Ascending aorta (tissue), 2 donors: ENCODE data around the gene SLC39A13. TPM values are rescaled to one million over a fixed set of nuclear protein-coding genes. Genes with fewer than 3 reads are reported as not detected.

Experiments
- DNase-seq, 2 donors: peaks; one replicate each; pipeline ENCODE4 v3.0.0-alpha.2; 2019; ENCODE audit warnings: low spot score in 2 of 2
- H3K27ac ChIP-seq, 2 donors: fragments of 200-600 bp; sonication (generic); one replicate each; pipeline ENCODE4 v1.5.1; 2016 to 2017; ENCODE audit warnings: mild to moderate bottlenecking in 1 of 2
- H3K27me3 ChIP-seq: fragments of 200-600 bp; sonication (generic); one replicate; pipeline ENCODE4 v1.5.1; 2017
- H3K36me3 ChIP-seq, 2 donors: fragments of 200-600 bp; sonication (generic); one replicate each; pipeline ENCODE4 v1.5.1; 2016
- H3K4me1 ChIP-seq, 2 donors: fragments of 200-600 bp; sonication (generic); one replicate each; pipeline ENCODE4 v1.5.1; 2016 to 2017; ENCODE audit warnings: mild to moderate bottlenecking in 1 of 2
- H3K4me3 ChIP-seq, 2 donors: fragments of 200-600 bp; sonication (generic); one replicate each; pipeline ENCODE4 v1.5.1; 2016 to 2017; ENCODE audit warnings: mild to moderate bottlenecking in 1 of 2
- H3K9me3 ChIP-seq, 2 donors: fragments of 200-600 bp; sonication (generic); one replicate each; pipeline ENCODE4 v1.5.1; 2016
- intact Hi-C: fragments of 100-400 bp; cut with DNase I; formaldehyde crosslinking; loops from one replicate; pipeline ENCODE4 v1.15.1; 2023
- total RNA-seq: library from RNA; depleted of rRNA; stranded (reverse); fragments of >200 nt; gene quantifications from one replicate; pipeline ENCODE4 v1.1.0, GENCODE V29; 2016
- TF ChIP-seq, protein P1 (sequence below), 3 experiments: fragments of 200-600 bp in 2 of 3; fragments of 450-650 bp in 1 of 3; sonication (generic) in 2 of 3; IDR thresholded peaks; one replicate each; pipeline ENCODE4 v1.5.1; 2016 to 2019; ENCODE audit warnings: antibody characterized with exemption in 3 of 3, mild to moderate bottlenecking in 1 of 3, moderate library complexity in 1 of 3

The SLC39A13 gene
- total RNA-seq, 1 donor from 2014 or later, result 246 TPM

DNA sequence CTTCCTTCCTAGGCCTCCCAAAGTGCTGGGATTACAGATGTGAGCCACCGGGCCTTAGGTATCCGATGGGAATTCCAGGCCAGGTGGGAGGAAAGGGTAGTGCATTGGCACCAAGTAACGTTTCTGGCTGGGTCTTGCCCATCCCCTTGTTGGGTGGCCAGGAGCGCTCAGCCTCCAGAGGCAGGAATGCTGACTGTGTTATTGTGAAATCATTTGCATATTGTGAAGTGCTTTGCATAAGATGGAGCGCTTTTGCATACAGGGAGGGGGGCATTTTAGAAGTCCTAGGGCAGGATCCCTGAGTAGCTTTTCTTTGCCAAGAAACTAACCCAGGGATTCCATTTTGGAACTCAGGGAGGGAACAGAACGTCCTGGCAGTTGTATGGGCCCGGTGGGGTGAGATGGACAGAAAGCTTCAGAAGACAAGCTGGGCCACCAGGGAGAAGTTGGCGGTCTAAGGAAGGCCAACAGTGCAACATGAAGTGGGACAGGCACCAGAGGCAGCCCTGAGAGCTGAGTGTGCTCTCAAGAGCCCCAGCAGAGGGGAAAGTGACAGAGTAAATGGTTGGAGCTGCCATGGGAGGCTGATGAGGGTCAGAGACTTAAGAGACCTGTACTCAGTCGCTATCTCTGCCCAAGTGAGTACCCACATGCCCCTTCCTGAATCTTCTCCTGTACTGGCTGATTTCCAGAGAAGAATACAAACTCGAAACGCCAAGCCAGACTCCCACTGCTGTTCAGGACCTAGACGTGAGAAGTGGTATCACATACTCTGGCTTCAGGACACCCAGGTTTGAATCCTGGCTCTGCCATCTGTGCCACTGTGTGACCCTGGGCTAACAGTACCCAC is 1.3 kb upstream of the SLC39A13 start:
- H3K4me1 ChIP-seq, result peaks cover 10 to 33% of the 10 kb centered on the region in 2 donors
- TF ChIP-seq, protein P1, sequence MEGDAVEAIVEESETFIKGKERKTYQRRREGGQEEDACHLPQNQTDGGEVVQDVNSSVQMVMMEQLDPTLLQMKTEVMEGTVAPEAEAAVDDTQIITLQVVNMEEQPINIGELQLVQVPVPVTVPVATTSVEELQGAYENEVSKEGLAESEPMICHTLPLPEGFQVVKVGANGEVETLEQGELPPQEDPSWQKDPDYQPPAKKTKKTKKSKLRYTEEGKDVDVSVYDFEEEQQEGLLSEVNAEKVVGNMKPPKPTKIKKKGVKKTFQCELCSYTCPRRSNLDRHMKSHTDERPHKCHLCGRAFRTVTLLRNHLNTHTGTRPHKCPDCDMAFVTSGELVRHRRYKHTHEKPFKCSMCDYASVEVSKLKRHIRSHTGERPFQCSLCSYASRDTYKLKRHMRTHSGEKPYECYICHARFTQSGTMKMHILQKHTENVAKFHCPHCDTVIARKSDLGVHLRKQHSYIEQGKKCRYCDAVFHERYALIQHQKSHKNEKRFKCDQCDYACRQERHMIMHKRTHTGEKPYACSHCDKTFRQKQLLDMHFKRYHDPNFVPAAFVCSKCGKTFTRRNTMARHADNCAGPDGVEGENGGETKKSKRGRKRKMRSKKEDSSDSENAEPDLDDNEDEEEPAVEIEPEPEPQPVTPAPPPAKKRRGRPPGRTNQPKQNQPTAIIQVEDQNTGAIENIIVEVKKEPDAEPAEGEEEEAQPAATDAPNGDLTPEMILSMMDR (IDR thresholded peaks at IDR 0.05), result no peak
- intact Hi-C loops, result loop anchor here (5.0 kb wide), 3 partner anchors 170 to 1490 kb away; partner anchors contain the start of genes FNBP4, KBTBD4, NDUFS3 and PEX16
- H3K27me3 ChIP-seq, result no peaks in the 10 kb centered on the region
- no peaks in the 10 kb centered on the region for H3K9me3 ChIP-seq
- H3K36me3 ChIP-seq, result peaks cover 15 to 16% of the 10 kb centered on the region in 2 donors
- peak overlapping the region; percentile 95 for H3K27ac ChIP-seq
- no peak for DNase-seq
- H3K4me3 ChIP-seq, result peak overlapping the region; percentile 60 to 87

DNA sequence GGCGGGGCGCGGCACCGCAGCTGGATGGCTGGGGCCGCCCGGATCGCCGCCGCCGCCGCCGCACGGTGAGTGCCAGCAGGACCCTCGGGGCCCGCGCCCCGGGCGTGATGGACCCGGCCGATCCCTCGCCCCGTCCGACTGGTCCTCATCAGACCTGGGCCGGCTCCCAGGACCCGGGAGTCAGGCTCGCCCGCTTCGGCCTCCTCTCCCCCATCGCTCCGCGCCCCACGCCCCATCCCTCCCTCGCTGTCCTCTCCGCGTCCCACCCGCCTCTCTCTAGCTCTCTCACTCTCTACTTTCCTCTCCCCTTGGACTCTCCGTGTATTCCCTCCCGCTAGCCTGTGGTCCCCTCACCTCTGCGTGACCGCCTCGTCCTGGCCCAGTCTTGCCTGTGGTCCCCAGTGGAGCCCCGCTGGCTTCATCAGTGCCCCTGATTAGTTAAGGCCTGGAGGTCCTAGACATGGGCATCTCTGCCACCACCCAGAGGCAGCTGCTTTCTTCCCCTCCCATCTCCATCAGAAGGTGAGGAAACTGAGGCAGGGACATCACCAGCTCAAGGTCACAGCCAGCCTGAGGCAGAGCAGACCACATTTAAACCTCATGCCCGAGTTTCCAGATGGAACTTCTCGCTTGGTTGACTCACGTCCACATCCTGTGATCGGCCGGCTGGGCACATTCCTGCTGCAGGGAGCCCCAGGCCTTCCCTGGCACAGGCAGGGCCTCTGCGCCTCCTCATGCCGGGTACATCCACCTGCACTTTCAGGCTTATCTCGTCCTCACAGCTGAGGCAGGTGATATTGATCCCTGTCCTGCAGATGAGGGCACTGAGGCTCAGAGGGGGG is 429 bp downstream of the SLC39A13 start:
- intact Hi-C loops, result loop anchor here (1.0 to 5.0 kb wide), 8 partner anchors 17 to 1492 kb away; partner anchors contain the start of genes ARFGAP2, FNBP4, KBTBD4 and NDUFS3
- H3K4me1 ChIP-seq, result peaks cover 10 to 34% of the 10 kb centered on the region in 2 donors
- TF ChIP-seq, protein P1 (IDR thresholded peaks at IDR 0.05), result no peak
- H3K9me3 ChIP-seq, result no peaks in the 10 kb centered on the region
- peak overlapping the region; percentile 95 to 99 for H3K27ac ChIP-seq
- peak overlapping the region; percentile 82 to 87 for H3K4me3 ChIP-seq
- peak in 1 of 2 donors; percentile 82 for DNase-seq
- H3K36me3 ChIP-seq, result peaks cover 26 to 29% of the 10 kb centered on the region in 2 donors
- H3K27me3 ChIP-seq, result no peaks in the 10 kb centered on the region

DNA sequence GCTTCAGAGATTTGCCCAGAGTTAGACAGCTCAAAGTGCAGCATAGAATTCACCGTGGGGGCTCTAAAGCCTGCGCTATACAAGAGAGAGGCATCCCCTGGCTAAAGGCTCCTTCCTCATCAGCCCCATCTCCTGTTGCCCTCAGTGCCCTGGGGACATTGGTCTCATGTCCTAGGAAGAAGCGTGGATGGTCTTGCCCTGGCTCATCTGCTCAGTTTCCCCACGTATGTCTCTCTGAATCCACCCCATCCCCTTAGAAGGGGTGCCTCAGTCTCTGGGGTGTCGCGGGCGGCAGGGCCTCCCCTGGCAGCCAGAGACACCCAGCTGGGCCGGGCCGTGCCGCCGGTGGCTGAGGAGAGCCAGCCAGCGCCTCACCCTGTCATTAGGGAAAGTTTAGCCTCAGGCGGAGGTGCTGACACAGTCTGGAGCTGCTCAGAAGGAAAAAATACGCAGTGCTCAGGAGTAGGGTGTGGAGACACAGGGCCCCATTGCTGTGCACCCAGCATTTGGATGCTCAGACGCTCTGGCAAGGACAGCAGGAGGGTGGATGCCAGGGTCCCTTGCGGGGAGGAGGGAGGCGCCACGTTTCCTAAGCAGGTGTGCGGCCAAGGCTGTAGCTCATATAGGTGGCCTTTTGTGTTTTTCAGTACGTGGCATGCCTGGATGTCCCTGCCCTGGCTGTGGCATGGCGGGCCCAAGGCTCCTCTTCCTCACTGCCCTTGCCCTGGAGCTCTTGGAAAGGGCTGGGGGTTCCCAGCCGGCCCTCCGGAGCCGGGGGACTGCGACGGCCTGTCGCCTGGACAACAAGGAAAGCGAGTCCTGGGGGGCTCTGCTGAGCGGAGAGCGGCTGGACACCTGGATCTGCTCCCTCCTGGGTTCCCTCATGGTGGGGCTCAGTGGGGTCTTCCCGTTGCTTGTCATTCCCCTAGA is 1.3 kb downstream of the SLC39A13 start:
- Histone ChIP-seq H3K27me3 (no peaks in the 10 kb centered on the region), H3K4me1 (peaks cover 10 to 42% of the 10 kb centered on the region in 2 donors), H3K9me3 (no peaks in the 10 kb centered on the region), H3K4me3 (peak overlapping the region; percentile 82 to 87), H3K36me3 (peaks cover 34 to 37% of the 10 kb centered on the region in 2 donors), H3K27ac (peak overlapping the region; percentile 95 to 99)
- DNase-seq, result no peak
- TF ChIP-seq, protein P1 (IDR thresholded peaks at IDR 0.05), result no peak
- intact Hi-C loops, result loop anchor here (2.0 to 10.0 kb wide), 7 partner anchors 45 to 1565 kb away; partner anchors contain the start of genes ARFGAP2, CRY2, FNBP4 and KBTBD4

DNA sequence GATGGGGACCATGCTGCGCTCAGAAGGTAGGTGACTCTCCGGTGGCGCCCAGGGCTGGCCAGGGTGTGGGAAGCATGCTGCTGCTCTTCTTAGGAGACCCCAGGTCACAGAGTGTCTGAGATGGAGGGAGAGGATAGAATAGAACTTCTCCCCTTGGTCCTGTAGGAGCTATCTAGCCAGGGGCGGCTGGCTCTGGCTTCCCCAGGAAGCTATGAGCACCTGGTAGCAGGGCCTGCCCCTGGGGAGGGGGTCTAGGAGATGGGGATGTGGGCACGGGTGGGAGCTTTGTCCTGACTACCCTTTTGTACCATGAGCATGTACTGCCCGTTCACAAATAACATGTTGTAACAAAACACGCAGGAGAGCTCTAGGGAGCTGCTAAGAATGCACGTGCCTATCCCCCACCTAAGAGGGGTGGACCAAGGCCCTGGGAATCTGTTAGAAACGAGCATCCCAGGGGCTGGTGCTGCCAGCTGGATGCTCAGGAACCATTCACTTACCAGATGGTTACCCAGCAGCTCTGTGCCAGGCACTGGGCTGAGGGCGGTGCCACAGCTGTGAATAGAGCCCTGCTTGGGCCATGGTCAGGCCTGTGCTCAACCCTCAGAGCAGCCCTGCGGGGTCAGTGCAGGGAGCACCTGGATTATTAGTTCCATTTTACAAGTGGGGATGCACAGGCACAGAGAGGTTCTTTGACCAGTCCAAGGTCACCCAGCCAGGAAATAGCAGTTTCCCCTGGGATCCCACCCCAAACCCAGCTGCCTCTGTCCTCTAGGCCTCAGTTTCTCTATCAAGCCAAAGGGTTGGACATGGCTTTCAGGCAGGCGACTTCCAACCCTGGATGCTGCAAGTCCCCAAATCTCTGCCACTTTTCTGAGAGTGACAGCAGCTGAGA is 2.2 kb downstream of the SLC39A13 start:
- TF ChIP-seq, protein P1 (IDR thresholded peaks at IDR 0.05), result no peak
- no peak for DNase-seq
- H3K9me3 ChIP-seq, result no peaks in the 10 kb centered on the region
- peak overlapping the region; percentile 82 to 87 for H3K4me3 ChIP-seq
- H3K27me3 ChIP-seq, result no peaks in the 10 kb centered on the region
- H3K36me3 ChIP-seq, result peaks cover 44 to 46% of the 10 kb centered on the region in 2 donors
- H3K27ac ChIP-seq, result peak overlapping the region; percentile 95 to 99
- intact Hi-C loops, result loop anchor here (10.0 kb wide), 2 partner anchors 496 to 1566 kb away; partner anchors contain the start of genes CRY2 and LRP4
- H3K4me1 ChIP-seq, result peaks cover 19 to 48% of the 10 kb centered on the region in 2 donors
